Airway epithelial cell (primary cell): ENCODE data around the gene FRY. TPM values are rescaled to one million over a fixed set of nuclear protein-coding genes. Genes with fewer than 3 reads are reported as not detected.

ENCODE experiments used
- total RNA-seq: library from RNA; depleted of rRNA; stranded (reverse); fragments of >200 nt; gene quantifications from 2 replicates; pipeline ENCODE4 v1.2.3, GENCODE V29; 2015

The FRY gene
- total RNA-seq, result 0.56 and 0.85 TPM in 2 replicates

DNA sequence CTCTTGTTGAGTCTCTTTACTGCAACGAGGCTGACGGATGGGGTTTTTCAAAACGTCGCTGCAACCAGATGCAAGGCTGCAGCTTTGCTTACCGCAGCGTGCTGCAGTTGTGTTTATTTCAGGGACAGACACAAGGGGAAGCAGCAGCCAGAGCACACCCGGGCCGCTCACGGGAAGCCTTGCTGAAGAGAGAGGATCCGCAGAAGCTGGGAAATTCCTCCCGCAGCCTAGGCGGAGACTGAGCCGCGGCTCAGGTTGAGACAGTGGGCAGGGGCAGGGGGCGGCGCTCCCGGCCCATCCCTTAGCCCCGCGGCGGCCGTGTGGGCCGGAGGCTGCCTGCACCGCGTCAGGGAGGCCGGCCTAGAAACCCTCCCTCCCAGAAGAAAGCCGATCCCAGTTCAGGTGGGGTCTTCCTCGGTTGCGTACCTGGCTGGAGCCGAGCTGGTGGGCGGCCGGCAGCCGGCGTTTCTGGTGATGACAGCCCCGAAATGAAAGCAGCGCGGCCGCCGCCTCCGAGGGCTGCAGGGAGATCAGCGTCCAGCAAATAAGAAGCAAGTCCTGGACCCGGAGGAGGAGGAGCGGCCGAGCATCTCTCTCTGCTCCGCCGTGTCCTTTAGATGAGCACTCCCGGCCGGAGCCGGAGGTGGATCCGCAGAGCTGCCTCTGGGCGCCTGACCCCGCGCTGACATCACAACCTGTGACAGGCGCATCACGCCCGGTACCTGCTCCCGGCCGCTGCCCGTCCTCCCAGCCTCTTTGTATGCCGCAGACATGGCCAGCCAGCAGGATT lies at the start of gene FRY:
Gene FRY, plus strand, starts transcription at position 750 of the 790 bp plus-strand sequence. Its CDS starts 22 bp downstream, at position 772.

DNA sequence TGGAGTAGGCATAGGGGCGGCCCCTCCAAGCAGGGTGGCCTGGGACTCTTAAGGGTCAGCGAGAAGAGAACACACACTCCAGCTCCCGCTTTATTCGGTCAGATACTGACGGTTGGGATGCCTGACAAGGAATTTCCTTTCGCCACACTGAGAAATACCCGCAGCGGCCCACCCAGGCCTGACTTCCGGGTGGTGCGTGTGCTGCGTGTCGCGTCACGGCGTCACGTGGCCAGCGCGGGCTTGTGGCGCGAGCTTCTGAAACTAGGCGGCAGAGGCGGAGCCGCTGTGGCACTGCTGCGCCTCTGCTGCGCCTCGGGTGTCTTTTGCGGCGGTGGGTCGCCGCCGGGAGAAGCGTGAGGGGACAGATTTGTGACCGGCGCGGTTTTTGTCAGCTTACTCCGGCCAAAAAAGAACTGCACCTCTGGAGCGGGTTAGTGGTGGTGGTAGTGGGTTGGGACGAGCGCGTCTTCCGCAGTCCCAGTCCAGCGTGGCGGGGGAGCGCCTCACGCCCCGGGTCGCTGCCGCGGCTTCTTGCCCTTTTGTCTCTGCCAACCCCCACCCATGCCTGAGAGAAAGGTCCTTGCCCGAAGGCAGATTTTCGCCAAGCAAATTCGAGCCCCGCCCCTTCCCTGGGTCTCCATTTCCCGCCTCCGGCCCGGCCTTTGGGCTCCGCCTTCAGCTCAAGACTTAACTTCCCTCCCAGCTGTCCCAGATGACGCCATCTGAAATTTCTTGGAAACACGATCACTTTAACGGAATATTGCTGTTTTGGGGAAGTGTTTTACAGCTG lies 283.9 kb downstream of the FRY start, which contains the start of the genes BRCA2 and ZAR1L:
Gene BRCA2, plus strand, starts transcription at position 271 of the 790 bp plus-strand sequence. CDS start 953 bp downstream, outside the sequence.
Gene ZAR1L, minus strand, starts transcription at position 126 of the 790 bp plus-strand sequence. CDS start 3,438 bp downstream, outside the sequence.

